HEK293T (cell line): ENCODE results near the gene MAP3K1.

Experiments
- CTCF ChIA-PET: fragments of 350-600 bp; formaldehyde crosslinking; extraction: SDS; loops from one replicate; lab custom pipeline; 2021; ENCODE audit warnings: antibody characterized with exemption, inconsistent platforms; lab: Yijun Ruan, JAX
- POLR2A ChIA-PET: fragments of 350-600 bp; formaldehyde crosslinking; extraction: SDS; loops from one replicate; lab custom pipeline; 2020; ENCODE audit warnings: antibody characterized with exemption, inconsistent platforms; lab: Yijun Ruan, JAX
- DNase-seq: peaks from one replicate; pipeline ENCODE4 v3.0.0; 2012; ENCODE audit warnings: mixed read lengths; ENCODE audit errors: extremely low spot score
- ARNT ChIP-seq: fragments of 450-650 bp; IDR thresholded peaks from 2 replicates; pipeline ENCODE4 v1.6.1; 2017; ENCODE audit warnings: mild to moderate bottlenecking
- BHLHE40 ChIP-seq: fragments of 450-650 bp; IDR thresholded peaks from 2 replicates; pipeline ENCODE4 v1.6.1; 2016; ENCODE audit warnings: mild to moderate bottlenecking, moderate library complexity, borderline replicate concordance
- CTBP1 ChIP-seq: fragments of 450-650 bp; IDR thresholded peaks from 2 replicates; pipeline ENCODE4 v1.6.1; 2016; ENCODE audit warnings: borderline replicate concordance
- ELF4 ChIP-seq: fragments of 450-650 bp; IDR thresholded peaks from 2 replicates; pipeline ENCODE4 v1.6.1; 2017; ENCODE audit warnings: antibody characterized with exemption
- FOXA1 ChIP-seq: fragments of 450-650 bp; IDR thresholded peaks from 2 replicates; pipeline ENCODE4 v1.6.1; 2016; ENCODE audit warnings: mild to moderate bottlenecking
- FOXK2 ChIP-seq: fragments of 450-650 bp; IDR thresholded peaks from 2 replicates; pipeline ENCODE4 v1.6.1; 2016; ENCODE audit warnings: mild to moderate bottlenecking
- FOXM1 ChIP-seq: fragments of 450-650 bp; IDR thresholded peaks from 2 replicates; pipeline ENCODE4 v1.6.1; 2017; ENCODE audit warnings: mild to moderate bottlenecking, borderline replicate concordance
- HDGF ChIP-seq: fragments of 450-650 bp; IDR thresholded peaks from 2 replicates; pipeline ENCODE4 v1.6.1; 2017; ENCODE audit warnings: antibody characterized with exemption, borderline replicate concordance
- L3MBTL2 ChIP-seq: fragments of 450-650 bp; conservative IDR thresholded peaks from 2 replicates; pipeline ENCODE4 v1.6.1; 2016; ENCODE audit warnings: mild to moderate bottlenecking
- LEF1 ChIP-seq: fragments of 450-650 bp; IDR thresholded peaks from 2 replicates; pipeline ENCODE4 v1.6.1; 2017; ENCODE audit warnings: mild to moderate bottlenecking, borderline replicate concordance
- NFRKB ChIP-seq: fragments of 450-650 bp; IDR thresholded peaks from 2 replicates; pipeline ENCODE4 v1.6.1; 2016; ENCODE audit warnings: mild to moderate bottlenecking, moderate library complexity
- PKNOX1 ChIP-seq: fragments of 450-650 bp; IDR thresholded peaks from 2 replicates; pipeline ENCODE4 v1.6.1; 2016
- SP1 ChIP-seq: fragments of 450-650 bp; IDR thresholded peaks from 2 replicates; pipeline ENCODE4 v1.6.1; 2017
- SUZ12 ChIP-seq: fragments of 450-650 bp; IDR thresholded peaks from 2 replicates; pipeline ENCODE4 v1.6.1; 2016; ENCODE audit warnings: mild to moderate bottlenecking
- TARDBP ChIP-seq: fragments of 450-650 bp; IDR thresholded peaks from 2 replicates; pipeline ENCODE4 v1.6.1; 2016
- ZNF384 ChIP-seq: fragments of 450-650 bp; IDR thresholded peaks from 2 replicates; pipeline ENCODE4 v1.6.1; 2016

The MAP3K1 gene

GRCh38 chr5:56783261-56783660, 32.1 kb upstream of the MAP3K1 start:
- ChIA-PET POLR2A (no interaction called here), CTCF (no interaction called here)
- TF ChIP-seq BHLHE40 (no peak), TARDBP (no peak), ARNT (no peak), PKNOX1 (no peak), ZNF384 (no peak), SP1 (no peak), FOXM1 (no peak), ELF4 (no peak), FOXK2 (no peak), FOXA1 (no peak), HDGF (no peak), NFRKB (no peak)
- no peak for DNase-seq

DNA sequence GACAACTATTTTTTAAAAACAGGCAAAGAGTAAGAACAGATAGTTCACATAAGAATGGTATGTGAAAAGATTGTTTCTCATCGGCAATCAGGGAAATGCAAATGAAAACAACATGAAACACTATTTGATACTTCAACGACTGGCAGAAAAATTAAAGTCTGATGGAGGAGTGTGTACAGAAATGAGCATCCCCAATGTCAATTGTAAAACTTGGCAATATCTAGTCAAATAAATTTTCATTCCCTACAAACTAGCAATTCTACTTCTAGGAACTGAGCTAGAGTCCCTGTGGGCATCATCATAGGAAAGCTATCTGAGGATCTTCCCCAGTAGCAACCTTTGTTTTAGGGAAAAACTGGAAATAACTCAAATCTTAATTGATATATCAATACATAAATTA, 29.0 kb upstream of the MAP3K1 start:
- DNase-seq: no peak
- TF ChIP-seq BHLHE40: no peak
- no peak for TF ChIP-seq L3MBTL2
- TF ChIP-seq SP1: no peak
- TF ChIP-seq FOXK2: no peak
- no peak for TF ChIP-seq LEF1
- no peak for TF ChIP-seq ELF4
- no peak for TF ChIP-seq FOXA1
- no peak for TF ChIP-seq SUZ12
- no peak for TF ChIP-seq ARNT
- TF ChIP-seq NFRKB: no peak
- TF ChIP-seq CTBP1: no peak
- TF ChIP-seq FOXM1: no peak
- TF ChIP-seq ZNF384: no peak
- no peak for TF ChIP-seq TARDBP
- no peak for TF ChIP-seq PKNOX1
- TF ChIP-seq HDGF: no peak
- ChIA-PET POLR2A (no interaction called here), CTCF (no interaction called here)

DNA sequence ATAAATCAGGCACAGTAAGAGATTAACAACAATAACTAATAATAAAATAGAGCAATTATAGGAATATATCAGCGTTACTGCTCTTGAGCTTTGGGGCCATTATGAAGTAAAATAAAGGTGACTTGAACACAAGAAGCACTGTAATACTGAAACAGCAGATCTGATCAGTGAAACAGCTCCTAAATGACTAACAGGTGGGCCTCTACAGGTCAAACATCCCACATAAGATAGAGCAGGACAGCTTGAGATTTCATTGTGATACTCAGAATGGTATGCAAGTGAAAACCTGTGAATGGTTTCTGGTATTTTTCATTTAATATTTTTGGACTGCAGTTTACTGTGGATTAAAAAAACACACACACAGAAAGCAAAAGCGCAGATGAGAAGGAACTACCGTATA, 24.0 kb upstream of the MAP3K1 start:
- no peak for DNase-seq
- no peak for TF ChIP-seq SUZ12
- TF ChIP-seq SP1: no peak
- TF ChIP-seq FOXA1: no peak
- no peak for TF ChIP-seq CTBP1
- no peak for TF ChIP-seq FOXK2
- TF ChIP-seq LEF1: no peak
- no peak for TF ChIP-seq HDGF
- no peak for TF ChIP-seq NFRKB
- no peak for TF ChIP-seq TARDBP
- TF ChIP-seq L3MBTL2: no peak
- TF ChIP-seq BHLHE40: no peak
- no peak for TF ChIP-seq ELF4
- TF ChIP-seq PKNOX1: no peak
- no peak for TF ChIP-seq ZNF384
- POLR2A ChIA-PET: no interaction called here
- CTCF ChIA-PET: no interaction called here

- no peak for TF ChIP-seq ZNF384
- no peak for TF ChIP-seq SP1
- no peak for TF ChIP-seq CTBP1
- no peak for TF ChIP-seq HDGF
- TF ChIP-seq LEF1: no peak
- no peak for TF ChIP-seq TARDBP
- TF ChIP-seq ARNT: no peak
- TF ChIP-seq FOXM1: no peak
- no peak for TF ChIP-seq NFRKB
- no peak for TF ChIP-seq ELF4
- TF ChIP-seq L3MBTL2: no peak
- TF ChIP-seq FOXK2: no peak
- TF ChIP-seq SUZ12: no peak
- no peak for TF ChIP-seq PKNOX1
- no peak for TF ChIP-seq FOXA1
- no peak for TF ChIP-seq BHLHE40
These were observed 16.8 kb upstream of the MAP3K1 start for GRCh38 chr5:56798521-56798920.

GRCh38 chr5:56800186-56800585, 15.2 kb upstream of the MAP3K1 start:
- TF ChIP-seq NFRKB (no peak), SUZ12 (no peak), SP1 (no peak), HDGF (no peak), FOXA1 (no peak), CTBP1 (no peak), L3MBTL2 (no peak), LEF1 (no peak), BHLHE40 (no peak), PKNOX1 (no peak), FOXM1 (no peak), ARNT (no peak), TARDBP (no peak)
- DNase-seq: no peak
- POLR2A ChIA-PET: no interaction called here
- CTCF ChIA-PET: no interaction called here

More at GRCh38 chr5:56798521-56798920, 16.8 kb upstream of the MAP3K1 start:
- DNase-seq: no peak
- ChIA-PET POLR2A (no interaction called here), CTCF (no interaction called here)
